HepG2 (cell line): ENCODE data around the gene CHKB. TPM values are rescaled to one million over a fixed set of nuclear protein-coding genes. Genes with fewer than 3 reads are reported as not detected.

Source experiments
- ATF5 ChIP-seq: sonication (generic); formaldehyde crosslinking; IDR thresholded peaks from 2 replicates; pipeline ENCODE4 v1.4.0; 2020; ENCODE audit warnings: mild to moderate bottlenecking, low read depth, missing genetic modification reagents
- BHLHE40 ChIP-seq: IDR thresholded peaks from 2 replicates; pipeline ENCODE4 v1.6.1; 2011; ENCODE audit warnings: low read length, improper control_type of control experiment
- CREB3 ChIP-seq: sonication (generic); formaldehyde crosslinking; IDR thresholded peaks from 2 replicates; pipeline ENCODE4 v1.5.0; 2020; ENCODE audit warnings: missing genetic modification reagents
- CTCF ChIP-seq: sonication (generic); formaldehyde crosslinking; IDR thresholded peaks from 2 replicates; pipeline ENCODE4 v1.5.0; 2020; ENCODE audit warnings: mild to moderate bottlenecking, missing genetic modification reagents, moderate library complexity
- FOSL1 ChIP-seq: sonication (generic); formaldehyde crosslinking; IDR thresholded peaks from 2 replicates; pipeline ENCODE4 v1.9.0; 2021; ENCODE audit warnings: missing genetic modification reagents, borderline replicate concordance
- FUBP1 ChIP-seq: sonication (generic); formaldehyde crosslinking; IDR thresholded peaks from 2 replicates; pipeline ENCODE4 v1.5.1; 2020; ENCODE audit warnings: missing genetic modification reagents, mild to moderate bottlenecking, borderline replicate concordance
- HNF4G ChIP-seq, 2 experiments: sonication (generic) in 1 of 2; formaldehyde crosslinking in 1 of 2; IDR thresholded peaks; 2 replicates each; pipeline versions ENCODE4 v1.4.0 to v1.6.1; 2011 to 2020; ENCODE audit warnings: borderline replicate concordance in 2 of 2, low read depth in 2 of 2, mild to moderate bottlenecking in 2 of 2, low read length in 1 of 2, missing genetic modification reagents in 1 of 2, moderate library complexity in 1 of 2
- IKZF4 ChIP-seq: sonication (generic); formaldehyde crosslinking; IDR thresholded peaks from 2 replicates; pipeline ENCODE4 v1.5.1; 2020; ENCODE audit warnings: borderline replicate concordance, mild to moderate bottlenecking, low read depth, missing genetic modification reagents; ENCODE audit errors: not compliant biosample characterization
- MED13 ChIP-seq: sonication (generic); formaldehyde crosslinking; IDR thresholded peaks from 2 replicates; pipeline ENCODE4 v1.5.0; 2020; ENCODE audit warnings: missing genetic modification reagents
- NR2F1 ChIP-seq, 2 experiments: fragments of 450-650 bp in 1 of 2; formaldehyde crosslinking in 1 of 2; IDR thresholded peaks; 2 replicates each; pipeline versions ENCODE4 v1.5.0 to v1.6.1; 2016 to 2020; ENCODE audit warnings: mild to moderate bottlenecking in 1 of 2, missing compliant biosample characterization in 1 of 2, missing genetic modification reagents in 1 of 2, moderate library complexity in 1 of 2
- RBFOX2 ChIP-seq: fragments of 200-400 bp; formaldehyde crosslinking; IDR thresholded peaks from 2 replicates; pipeline ENCODE4 v1.6.1; 2017; ENCODE audit warnings: low read depth, mild to moderate bottlenecking, low read length
- THAP11 ChIP-seq: IDR thresholded peaks from 2 replicates; pipeline ENCODE4 v1.6.1; 2016; ENCODE audit warnings: missing biosample characterization, missing genetic modification reagents
- WIZ ChIP-seq: sonication (generic); formaldehyde crosslinking; IDR thresholded peaks from 2 replicates; pipeline ENCODE4 v1.5.1; 2020; ENCODE audit warnings: mild to moderate bottlenecking, missing genetic modification reagents
- ZNF124 ChIP-seq: sonication (generic); formaldehyde crosslinking; IDR thresholded peaks from 2 replicates; pipeline ENCODE4 v1.4.0; 2020; ENCODE audit warnings: missing genetic modification reagents
- ZNF512B ChIP-seq: sonication (generic); formaldehyde crosslinking; IDR thresholded peaks from 2 replicates; pipeline ENCODE4 v1.5.1; 2020; ENCODE audit warnings: missing genetic modification reagents, mild to moderate bottlenecking, borderline replicate concordance
- ZNF616 ChIP-seq: sonication (generic); formaldehyde crosslinking; IDR thresholded peaks from 2 replicates; pipeline ENCODE4 v1.5.0; 2020; ENCODE audit warnings: low read depth, mild to moderate bottlenecking, missing genetic modification reagents
- polyA plus RNA-seq, 8 experiments: library from polyadenylated mRNA; depleted of rRNA in 3 of 8; stranded (reverse) in 7 of 8; unstranded in 1 of 8; fragments of >200 nt; fragmentation: Illumina TruSeq in 4 of 8; extraction: Trizol in 4 of 8; gene quantifications; 2 replicates each; pipeline versions ENCODE4 v1.2.1 to v1.2.3, GENCODE V29; 2011 to 2016; ENCODE audit warnings: low read depth in 4 of 8, missing spikeins in 1 of 8, mixed read lengths in 1 of 8; ENCODE audit not compliant: insufficient read depth in 1 of 8
- total RNA-seq, 5 experiments: library from RNA; depleted of rRNA; stranded (reverse); fragments of >200 nt; fragmentation: Illumina TruSeq; extraction: Trizol; gene quantifications; 2 replicates each; pipeline ENCODE4 v1.2.3, GENCODE V29; 2016; ENCODE audit warnings: low read depth in 1 of 5

CHKB gene
- total and polyA plus RNA-seq, 2 of the 13 experiments (the other 11 are each of a cell fraction or from before 2014, with no cell fraction given): 24.5 to 42.7 TPM

DNA sequence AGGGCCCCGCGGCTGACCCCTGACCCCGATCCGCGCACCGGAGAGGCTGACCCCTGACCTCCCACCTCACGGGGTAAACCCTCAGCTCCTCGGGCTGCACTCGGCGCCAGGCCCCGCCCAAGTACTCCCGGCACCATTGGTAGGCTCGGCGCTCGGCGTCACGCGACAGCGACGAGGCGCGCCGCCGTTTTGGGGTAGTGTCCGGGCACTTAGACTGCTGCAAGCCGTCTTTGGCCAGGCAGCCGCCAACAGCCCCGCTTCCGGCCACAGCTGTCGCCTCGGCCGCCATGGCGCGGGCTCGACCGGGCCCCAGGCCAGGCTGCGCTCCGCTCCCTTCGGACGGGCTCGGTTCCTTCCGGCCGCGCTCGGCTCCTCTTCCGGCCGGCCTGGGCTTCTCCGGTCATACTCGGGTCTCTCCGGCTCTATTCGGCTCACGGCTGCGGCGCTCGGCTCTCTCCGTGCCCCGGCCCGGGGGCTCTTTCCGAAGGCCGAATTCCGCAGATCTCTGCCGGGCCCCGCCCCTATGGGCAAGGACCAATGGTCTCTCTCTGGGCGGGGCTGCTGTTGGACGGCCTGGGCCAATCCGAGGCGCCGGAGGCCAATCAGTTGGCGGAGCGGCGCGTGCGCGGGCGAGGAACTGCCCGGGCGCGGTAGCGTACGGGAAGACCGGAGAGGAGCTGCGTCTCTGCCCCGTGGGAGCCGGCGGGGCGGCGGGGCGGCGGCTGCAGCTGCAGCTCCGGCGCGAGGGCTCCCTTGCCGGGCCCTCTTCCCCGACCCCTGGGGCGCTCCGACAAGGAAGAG lies at the start of gene CHKB (continued):
- TF ChIP-seq ZNF512B (CRISPR knock-in tag) (no peak), CTCF (CRISPR knock-in tag) (0 out of 2 replicates have a peak, but pooled peaks have one; percentile 4), BHLHE40 (peak; percentile 38; the same call in 1 of the 2 replicates), THAP11 (CRISPR knock-in tag) (peak; percentile 56), FUBP1 (CRISPR knock-in tag) (no peak), NR2F1 (CRISPR knock-in tag; IDR thresholded peaks at IDR 0.05) (peak; percentile 84 to 90), ZNF124 (CRISPR knock-in tag) (0 out of 2 replicates have a peak, but pooled peaks have one; percentile 19), HNF4G (IDR thresholded peaks at IDR 0.05; ENCODE audit: borderline replicate concordance, low read depth, low read length) (peak; percentile 41; the same call in 1 of the 2 replicates), HNF4G (CRISPR knock-in tag; IDR thresholded peaks at IDR 0.05; ENCODE audit: borderline replicate concordance, low read depth) (peak; percentile 70; the same call in 1 of the 2 replicates), ZNF616 (CRISPR knock-in tag) (no peak), ATF5 (no peak), WIZ (CRISPR knock-in tag) (0 out of 2 replicates have a peak, but pooled peaks have one; percentile 83), FOSL1 (CRISPR knock-in tag) (no peak), CREB3 (0 out of 2 replicates have a peak, but pooled peaks have one; percentile 54), MED13 (0 out of 2 replicates have a peak, but pooled peaks have one; percentile 18), IKZF4 (CRISPR knock-in tag) (no peak), RBFOX2 (peak; percentile 97)
